ENCODE results near the gene HOMEZ.
"Not testable (repeated sequence)": the region's sequence is repeated elsewhere in the genome, so short reads cannot be mapped to it uniquely, and the experiment has no call there.

The HOMEZ gene

GRCh38 chr14:23286020-23286901 is at the start of gene HOMEZ:
Gene HOMEZ, minus strand, starts transcription at chr14:23286132. Its CDS starts 180 bp downstream, at chr14:23285952.
- DNase-seq, result peak; percentile 99

DNA sequence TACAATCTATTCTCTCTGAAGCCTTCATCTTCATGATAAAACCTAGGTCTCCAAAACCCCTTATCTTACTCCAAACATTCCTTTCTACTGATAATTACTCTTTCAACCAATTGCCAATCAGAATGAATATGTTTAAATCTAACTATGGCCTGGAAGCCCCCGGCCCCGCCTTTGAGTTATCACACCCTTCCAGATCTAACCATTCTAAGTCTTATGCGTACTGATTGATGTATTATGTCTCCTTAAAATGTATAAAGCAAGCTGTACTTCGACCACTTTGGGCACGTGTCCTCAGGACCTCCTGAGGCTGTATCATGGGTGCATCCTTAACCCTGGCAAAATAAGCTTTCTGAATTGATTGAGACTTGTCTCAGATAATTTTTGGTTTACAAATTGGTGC is 49.7 kb upstream of the HOMEZ start:
- no peak for DNase-seq

DNA sequence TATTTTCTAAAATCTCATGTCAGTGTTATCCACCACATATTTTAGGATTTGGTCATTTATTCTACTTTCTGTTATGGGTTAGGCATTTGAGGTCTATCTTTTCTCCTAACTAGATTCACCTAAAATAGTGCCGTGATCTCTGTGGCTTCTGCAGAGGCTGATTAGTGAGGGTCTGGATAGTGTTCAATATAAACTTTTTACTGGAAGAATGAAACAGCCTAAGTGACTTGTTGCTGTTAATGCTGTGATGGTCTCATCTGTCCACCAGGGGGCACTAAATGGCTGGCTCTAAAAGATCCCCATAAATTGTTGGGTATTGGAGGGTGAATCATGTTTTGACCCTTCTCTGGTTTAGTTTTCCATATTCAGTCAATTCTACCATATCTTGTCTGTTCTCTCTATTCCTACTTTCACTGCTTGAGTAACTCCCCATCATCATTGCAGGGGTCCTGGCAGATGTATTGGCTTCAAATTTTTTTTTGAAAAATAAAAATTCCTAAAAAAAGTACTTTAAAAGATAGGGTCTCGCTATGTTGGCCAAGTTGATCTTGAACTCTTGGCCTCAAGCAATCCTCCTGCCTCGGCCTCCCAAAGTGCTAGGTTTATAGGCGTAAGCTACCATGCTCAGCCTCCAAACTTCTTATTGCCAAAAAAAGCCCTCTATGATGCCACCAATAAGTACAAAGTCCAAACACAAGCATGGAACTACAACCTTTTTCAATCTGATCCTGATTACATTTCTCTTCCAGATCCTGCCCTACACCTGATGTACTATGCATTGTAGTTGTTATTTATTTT is 42.2 kb upstream of the HOMEZ start:
- peak; percentile 76 for DNase-seq

DNA sequence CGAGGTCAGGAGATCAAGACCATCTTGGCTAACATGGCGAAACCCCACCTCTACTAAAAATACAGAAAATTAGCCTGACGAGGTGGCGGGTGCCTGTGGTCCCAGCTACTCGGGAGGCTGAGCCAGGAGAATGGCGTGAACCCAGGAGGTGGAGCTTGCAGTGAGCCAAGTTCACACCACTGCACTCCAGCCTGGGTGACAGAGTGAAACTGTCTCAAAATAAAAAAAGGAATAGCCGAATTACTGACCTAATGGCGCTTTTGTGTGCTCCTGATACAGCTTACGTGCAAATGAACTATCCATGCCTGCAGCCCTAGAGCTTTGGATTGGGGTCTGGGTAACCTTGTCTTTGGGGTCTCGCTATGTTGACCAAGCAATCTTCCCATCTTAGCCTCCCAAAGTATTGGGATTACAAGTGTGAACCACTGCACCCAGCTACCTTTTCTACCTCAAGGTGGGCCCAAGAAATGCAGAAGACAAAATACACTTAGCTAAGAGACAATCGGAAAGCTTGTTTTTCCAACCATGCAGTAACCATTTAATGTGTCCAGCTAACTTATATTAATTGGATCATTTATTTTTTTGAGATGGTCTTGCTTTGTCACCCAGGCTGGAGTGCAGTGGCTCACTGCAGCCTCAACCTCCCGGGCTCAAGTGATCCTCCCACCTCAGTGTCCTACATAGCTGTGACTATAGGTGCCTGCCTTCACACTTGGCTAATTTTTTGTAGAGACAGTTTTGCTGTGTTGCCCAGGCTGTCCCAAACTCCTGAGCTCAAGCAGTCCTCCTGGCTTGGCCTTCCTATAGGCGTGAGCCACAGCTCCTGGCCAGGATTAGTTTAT is 40.8 kb upstream of the HOMEZ start:
- DNase-seq, result no peak

DNA sequence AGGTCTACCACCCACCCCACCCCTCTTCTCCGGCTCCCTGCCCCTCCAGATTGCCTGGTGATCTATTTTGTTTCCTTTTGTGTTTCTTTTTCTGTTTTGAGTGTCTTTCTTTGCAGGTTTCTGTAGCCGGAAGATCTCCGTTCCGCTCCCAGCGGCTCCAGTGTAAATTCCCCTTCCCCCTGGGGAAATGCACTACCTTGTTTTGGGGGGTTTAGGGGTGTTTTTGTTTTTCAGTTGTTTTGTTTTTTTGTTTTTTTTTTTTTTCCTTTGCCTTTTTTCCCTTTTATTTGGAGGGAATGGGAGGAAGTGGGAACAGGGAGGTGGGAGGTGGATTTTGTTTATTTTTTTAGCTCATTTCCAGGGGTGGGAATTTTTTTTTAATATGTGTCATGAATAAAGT is 39.8 kb upstream of the HOMEZ start:
- not testable (repeated sequence) for DNase-seq

DNA sequence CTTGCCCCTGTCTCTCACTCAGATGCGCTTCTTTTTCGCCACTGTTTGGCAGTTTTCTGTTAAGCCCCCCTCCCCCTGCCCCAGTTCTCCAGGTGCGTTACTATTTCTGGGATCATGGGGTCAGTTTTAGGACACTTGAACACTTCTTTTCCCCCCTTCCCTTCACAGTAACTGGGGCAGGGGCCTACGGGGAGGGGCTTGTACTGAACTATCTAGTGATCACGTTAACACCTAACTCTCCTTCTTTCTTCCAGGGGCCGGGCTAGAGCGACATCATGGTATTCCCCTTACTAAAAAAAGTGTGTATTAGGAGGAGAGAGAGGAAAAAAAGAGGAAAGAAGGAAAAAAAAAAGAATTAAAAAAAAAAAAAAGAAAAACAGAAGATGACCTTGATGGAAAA is 39.1 kb upstream of the HOMEZ start:
- no peak for DNase-seq

GRCh38 chr14:23324455-23324846 is 38.5 kb upstream of the HOMEZ start:
- no peak for DNase-seq

- no peak for DNase-seq
Observed at GRCh38 chr14:23323838-23324454, 38.0 kb upstream of the HOMEZ start.

- DNase-seq, result no peak
Observed at GRCh38 chr14:23322568-23323517, 36.9 kb upstream of the HOMEZ start.

- peak; percentile 50 for DNase-seq
Observed at GRCh38 chr14:23321572-23322547, 35.9 kb upstream of the HOMEZ start.

DNA sequence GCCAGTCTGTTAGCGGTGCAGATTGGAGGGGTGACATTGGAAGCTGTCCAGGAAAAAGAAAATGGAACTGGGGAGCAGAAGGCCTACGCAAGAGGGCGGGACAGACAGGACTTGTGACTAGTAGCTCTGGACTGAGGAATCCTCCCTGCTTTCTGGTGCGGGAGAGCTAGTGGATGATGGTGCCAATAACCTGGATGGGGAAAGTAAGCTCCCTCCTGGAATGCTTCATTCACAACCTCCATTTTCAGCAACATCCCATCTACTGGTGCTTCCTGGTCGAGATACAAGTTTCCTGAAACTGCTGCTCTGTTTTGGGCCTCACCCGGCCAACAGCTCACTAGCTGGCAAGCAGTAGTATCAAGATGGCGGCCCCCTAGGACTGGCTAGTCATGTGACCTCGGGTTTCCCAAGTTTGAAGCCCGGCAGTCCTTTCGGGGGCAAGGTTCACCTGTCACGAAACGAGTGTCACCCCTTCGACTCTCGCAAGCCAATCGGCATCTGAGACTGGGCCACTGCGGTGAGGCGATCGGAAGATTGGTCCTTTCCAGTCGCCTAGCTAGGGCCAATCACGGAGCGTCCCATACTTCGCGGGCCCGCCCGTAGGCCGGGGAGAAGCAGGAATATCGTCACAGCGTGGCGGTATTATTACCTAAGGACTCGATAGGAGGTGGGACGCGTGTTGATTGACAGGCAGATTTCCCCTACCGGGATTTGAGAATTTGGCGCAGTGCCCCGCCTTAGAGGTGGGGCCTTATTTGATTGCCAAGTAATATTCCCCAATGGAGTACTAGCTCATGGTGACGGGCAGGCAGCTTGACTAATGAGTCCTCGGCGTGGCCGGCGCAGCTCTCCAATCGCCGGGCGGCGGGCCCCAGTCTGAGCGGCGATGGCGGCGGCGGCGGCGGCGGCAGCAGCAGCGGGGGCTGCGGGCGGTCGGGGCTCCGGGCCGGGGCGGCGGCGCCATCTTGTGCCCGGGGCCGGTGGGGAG is 34.9 kb upstream of the HOMEZ start, which contains the start of gene PABPN1:
Gene PABPN1 (plus strand): TSS at position 874 of the 988 bp plus-strand sequence. CDS start 13 bp downstream, at position 887.
- DNase-seq, result peak; percentile 100

DNA sequence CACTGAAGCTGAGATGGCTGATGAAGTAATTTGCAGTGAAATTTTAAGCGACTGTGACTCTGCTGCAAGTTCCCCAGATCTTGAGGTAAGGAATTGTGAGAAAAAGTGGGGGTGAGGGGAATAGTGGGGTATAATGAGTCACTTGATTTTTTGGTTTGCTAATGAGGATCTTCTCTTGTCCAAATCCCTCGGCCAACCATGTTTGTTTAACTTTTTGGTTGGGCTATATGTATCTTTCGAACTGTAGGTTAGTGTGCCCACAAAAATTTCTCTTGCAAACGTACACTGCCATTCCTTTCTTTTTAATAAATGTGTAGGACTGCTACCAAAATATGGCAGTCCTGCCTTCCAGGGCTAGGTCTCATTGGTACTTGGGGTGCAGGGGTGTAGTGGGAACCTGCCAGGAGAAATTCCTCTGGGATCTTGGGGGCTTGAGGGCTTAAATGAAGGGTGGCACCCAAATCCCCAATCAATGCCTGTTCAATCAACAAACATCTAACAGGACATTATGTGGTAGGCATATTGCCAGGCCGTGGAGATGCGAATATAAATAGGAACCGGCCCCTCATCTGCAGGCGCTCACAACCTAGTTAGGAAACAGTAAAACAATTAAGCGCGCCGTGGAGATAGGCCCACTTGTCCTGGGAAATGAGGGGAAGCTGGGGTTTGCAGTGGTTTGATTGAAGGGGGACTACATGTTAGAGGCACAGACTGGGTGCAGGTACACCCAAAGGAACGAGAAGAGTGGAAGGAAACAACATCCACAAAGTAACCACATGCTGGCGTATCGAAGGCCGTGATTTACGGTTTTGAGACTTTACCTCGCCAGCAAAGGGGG is 34.0 kb upstream of the HOMEZ start:
- DNase-seq, result no peak

DNA sequence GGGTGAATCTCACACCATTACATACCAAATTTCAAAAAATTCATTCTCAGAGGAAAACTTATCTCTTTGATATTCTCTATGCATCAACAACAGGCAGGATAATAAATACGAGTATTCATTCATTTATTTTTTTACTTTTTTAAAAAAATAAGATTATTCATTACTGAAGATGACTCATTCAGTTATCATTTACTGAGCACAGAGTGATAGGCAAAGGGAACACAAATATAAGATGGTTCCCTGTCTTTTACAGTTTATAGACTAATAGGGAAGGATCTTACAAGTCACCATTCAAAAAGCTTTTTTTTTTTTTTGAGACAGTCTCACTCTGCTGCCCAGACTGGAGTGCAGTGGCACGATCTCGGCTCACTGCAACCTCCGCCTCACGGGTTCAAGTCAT is 30.4 kb upstream of the HOMEZ start:
- DNase-seq, result no peak

GRCh38 chr14:23310546-23310945 is 24.6 kb upstream of the HOMEZ start:
- DNase-seq, result no peak

- no peak for DNase-seq
Observed at GRCh38 chr14:23308721-23309445, 23.0 kb upstream of the HOMEZ start.

DNA sequence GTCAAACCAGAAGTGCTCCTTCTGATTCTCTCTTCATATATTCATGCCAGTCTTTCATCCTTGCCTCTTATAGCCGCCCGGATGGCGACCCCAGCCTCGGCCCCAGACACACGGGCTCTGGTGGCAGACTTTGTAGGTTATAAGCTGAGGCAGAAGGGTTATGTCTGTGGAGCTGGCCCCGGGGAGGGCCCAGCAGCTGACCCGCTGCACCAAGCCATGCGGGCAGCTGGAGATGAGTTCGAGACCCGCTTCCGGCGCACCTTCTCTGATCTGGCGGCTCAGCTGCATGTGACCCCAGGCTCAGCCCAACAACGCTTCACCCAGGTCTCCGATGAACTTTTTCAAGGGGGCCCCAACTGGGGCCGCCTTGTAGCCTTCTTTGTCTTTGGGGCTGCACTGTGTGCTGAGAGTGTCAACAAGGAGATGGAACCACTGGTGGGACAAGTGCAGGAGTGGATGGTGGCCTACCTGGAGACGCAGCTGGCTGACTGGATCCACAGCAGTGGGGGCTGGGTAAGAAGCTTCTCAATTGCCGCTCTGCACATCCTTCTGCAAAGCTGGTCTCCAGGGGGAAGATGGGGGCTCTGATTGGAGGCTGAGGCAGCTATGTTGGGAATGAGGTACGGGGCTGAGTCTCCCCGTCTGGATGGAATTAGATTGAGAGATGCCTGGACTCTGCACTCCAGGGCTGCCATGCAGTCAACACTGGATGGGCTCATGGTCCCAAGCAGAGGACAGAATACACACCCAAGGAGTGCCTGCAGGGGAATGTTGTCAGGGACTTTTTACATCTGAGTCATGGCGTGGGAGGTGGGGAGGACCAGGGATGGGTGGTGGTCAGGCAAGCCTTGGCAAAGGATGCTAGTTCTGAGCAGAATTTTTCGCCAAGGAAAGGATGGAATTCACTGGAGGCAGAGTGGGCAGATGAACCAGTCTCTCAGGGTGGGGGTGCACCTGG is 22.0 kb upstream of the HOMEZ start:
- no peak for DNase-seq

Data from fibroblast of upper back skin (primary cell).